NCI-H1092 treated with DMSO at 0.1 percent for 48 hours (cell line): ENCODE data around the gene ERLIN1.
"Not testable (repeated sequence)": the region's sequence is repeated elsewhere in the genome, so short reads cannot be mapped to it uniquely, and the experiment has no call there.

Source experiments
- DNase-seq: peaks from one replicate; lab custom pipeline; 2025; lab: John Stamatoyannopoulos, UW

ERLIN1 gene

GRCh38 chr10:100133801-100134200, 52.0 kb downstream of the ERLIN1 start:
- no peak for DNase-seq

- DNase-seq = no peak
Measured at GRCh38 chr10:100132427-100132826, 53.4 kb downstream of the ERLIN1 start.

DNA sequence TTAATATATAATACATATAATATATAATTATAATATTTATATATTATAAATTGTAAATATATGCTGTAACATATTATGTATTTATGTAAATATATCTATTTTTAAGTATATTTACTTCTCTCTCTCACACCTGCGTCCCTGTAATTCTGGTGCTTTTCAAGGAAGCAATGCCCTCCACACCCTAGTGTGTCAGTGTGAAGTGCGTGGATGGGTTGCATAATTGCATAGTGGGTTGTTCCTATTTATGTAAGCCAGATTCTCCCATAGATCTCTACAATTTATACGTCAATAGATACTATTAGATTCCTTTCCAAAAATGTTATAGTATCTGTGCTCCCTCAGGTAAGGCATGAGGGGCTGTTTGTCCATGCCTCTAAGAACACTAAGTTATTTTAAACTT, 54.3 kb downstream of the ERLIN1 start:
- no peak for DNase-seq

DNA sequence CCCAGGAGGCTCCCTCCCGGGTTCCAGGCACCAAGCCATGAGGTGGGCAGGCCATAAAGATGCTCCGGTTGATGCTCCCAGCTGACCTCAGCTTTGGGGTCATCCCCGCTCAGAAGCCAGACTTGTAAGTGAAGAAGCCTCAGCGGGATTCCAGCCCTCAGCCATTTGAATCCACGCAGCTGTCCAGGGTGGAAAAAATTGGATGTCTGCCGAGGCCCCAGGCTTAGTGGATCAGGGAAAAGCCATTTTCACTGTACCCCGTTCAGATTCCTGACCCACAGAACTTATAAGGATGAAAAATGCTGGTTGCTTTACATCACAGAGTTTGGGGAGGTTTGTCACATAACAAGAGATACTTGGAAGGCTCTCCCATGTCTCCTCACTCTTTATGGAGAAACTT, 55.0 kb downstream of the ERLIN1 start:
- no peak for DNase-seq

- DNase-seq = no peak
Measured at GRCh38 chr10:100129424-100129823, 56.4 kb downstream of the ERLIN1 start.

DNA sequence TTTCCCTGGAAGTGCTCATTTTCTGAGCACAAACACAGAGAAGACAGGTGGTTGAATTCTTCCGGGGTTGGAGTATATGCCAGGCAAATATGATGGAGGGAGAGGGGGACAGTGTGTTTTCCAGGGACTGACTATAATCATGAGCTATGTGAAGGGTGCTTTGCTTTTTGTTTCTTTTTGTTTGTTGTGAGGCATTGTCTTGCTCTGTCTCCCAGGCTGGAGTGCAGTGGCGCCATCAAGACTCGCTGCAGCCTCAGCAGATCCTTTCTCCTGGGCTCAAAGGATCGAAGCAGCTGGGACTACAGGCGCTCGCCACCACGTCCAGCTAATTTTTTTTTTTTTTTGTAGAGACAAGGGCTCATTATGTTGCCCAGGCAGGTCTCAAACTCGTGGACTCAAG, 56.9 kb downstream of the ERLIN1 start:
- no peak for DNase-seq

GRCh38 chr10:100125335-100125734, 60.5 kb downstream of the ERLIN1 start:
- not testable (repeated sequence) for DNase-seq

DNA sequence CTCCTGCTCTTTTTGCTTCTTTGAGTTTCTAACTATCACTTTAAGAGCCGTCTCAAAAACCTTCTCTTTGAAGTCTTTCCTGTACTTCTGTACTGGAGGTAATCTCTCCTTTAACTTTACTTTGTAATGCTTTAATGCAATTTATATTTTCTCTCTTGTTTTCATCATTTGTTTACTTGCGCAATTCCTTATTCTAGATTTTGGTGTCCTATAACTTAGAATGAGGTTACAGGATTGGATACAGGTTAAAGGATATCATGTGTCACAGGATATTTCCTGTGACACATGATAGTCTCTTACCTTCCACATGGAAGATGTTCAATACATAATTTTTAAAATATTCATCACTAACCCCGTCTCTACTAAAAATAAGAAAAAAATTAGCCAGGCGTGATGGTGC, 61.7 kb downstream of the ERLIN1 start:
- DNase-seq = no peak

GRCh38 chr10:100122780-100123179, 63.0 kb downstream of the ERLIN1 start:
- DNase-seq = no peak

DNA sequence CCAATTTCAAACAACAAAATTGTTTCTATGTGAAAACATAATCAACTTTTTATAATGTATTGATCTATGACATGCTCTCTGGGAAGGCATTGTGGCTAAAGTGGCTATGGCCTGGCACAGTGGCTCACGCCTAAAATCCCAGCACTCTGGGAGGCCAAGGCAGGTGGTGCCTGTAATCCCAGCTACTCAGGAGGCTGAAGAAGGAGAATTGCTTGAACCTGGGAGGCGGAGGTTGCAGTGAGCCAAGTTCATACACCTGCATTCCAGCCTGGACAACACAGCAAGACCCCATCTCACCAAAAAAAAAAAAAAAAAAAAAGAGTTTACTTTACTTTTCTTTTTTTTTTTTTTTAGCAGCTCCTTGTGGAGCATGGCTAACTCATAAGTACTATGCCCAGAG, 65.3 kb downstream of the ERLIN1 start:
- DNase-seq = no peak

DNA sequence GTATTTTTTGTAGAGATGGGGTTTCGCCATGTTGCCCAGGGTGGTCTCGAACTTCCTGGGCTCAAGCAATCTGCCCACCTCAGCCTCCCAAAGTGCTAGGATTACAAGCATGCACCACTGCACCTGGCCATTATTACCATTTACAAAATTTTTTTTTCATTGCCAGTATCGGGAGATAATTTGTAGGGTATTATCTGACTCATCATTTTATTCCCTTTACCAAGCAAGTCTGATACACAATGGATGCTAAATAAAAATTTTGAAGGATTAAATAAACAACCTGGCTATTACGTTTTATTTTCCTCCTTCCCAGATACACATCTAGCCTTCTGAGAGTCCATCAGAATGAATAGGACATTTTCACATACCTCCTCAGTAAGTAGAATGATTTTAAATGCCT, 66.1 kb downstream of the ERLIN1 start:
- DNase-seq = no peak

- no peak for DNase-seq
Measured at GRCh38 chr10:100114976-100115770, 70.7 kb downstream of the ERLIN1 start.

- no peak for DNase-seq
Measured at GRCh38 chr10:100114460-100114859, 71.4 kb downstream of the ERLIN1 start.

GRCh38 chr10:100109670-100110069, 76.2 kb downstream of the ERLIN1 start:
- no peak for DNase-seq

DNA sequence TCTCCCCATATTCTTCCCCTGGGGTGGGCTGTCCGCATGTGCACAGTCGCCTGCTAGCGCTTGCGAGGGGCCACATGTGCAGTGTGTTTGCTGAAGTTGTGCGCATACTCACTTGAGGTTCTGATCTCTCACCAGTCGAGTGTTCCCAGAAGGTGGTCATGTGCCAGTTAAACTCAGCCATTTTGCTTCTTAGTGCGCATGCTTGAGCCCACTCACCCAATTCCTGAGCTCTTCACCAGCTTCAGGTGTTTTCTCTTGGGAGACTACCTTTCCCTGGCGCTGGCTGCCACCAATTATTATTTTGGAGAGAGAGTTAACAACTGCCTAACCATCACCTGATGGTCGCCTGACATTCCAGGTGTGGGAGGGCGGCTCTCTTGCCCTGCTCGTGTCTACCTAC, 79.0 kb downstream of the ERLIN1 start:
- DNase-seq = no peak

DNA sequence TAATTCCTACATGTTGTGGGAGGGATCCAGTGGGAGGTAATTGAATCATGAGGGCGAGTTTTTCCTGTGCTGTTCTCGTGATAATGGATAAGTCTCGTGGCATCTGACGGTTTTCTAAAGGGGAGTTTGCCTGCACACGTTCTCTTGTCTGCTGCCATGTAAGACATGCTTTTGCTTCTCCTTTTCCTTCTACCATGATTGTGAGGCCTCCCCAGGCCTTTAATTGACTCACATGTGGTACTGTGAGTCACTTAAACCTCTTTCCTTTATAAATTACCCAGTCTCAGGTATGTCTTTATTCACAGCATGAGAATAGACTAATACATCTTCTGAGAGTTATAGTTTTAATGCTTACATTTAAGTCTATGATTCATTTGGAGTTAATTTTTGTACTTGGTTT, 81.5 kb downstream of the ERLIN1 start:
- DNase-seq = no peak

DNA sequence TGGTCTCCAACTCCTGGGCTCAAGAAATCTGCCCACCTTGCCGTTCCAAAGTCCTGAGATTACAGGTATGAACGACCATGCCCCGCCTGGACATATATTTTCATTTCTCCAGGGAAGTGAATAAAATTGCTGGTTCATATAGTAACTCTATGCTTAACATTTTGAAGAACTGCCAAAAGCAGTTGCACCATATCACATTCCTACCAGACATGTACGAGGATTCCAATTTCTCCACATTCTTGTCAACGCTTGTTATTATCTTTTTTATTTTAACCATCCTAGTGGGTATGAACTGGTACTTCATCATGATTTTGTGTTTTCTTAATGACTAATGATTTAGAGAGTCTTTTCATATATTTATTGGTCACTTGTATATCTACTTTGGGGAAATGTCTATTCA, 82.2 kb downstream of the ERLIN1 start:
- DNase-seq = no peak

GRCh38 chr10:100101192-100102076, 84.4 kb downstream of the ERLIN1 start:
- no peak for DNase-seq

GRCh38 chr10:100100651-100101184, 85.1 kb downstream of the ERLIN1 start:
- no peak for DNase-seq
